Endothelial cell of umbilical vein (primary cell): ENCODE measurements around the gene MLEC. TPM values are rescaled to one million over a fixed set of nuclear protein-coding genes. Genes with fewer than 3 reads are reported as not detected.

Source experiments
- BruUV-seq: library from RNA; stranded (reverse); fragments of 400-500 nt; replicated peaks from 2 replicates; lab custom pipeline; 2021; lab: Mats Ljungman, UMichigan
- CTCF ChIA-PET: fragments of 300-600, 350-600 bp; sonication (Branson Sonifier 250); formaldehyde crosslinking; loops from one replicate; lab custom pipeline; 2021; ENCODE audit warnings: antibody characterized with exemption, inconsistent platforms; lab: Charles Lee
- POLR2A ChIA-PET: fragments of 300-600, 350-600 bp; sonication (Branson Sonifier 250); formaldehyde crosslinking; loops from one replicate; lab custom pipeline; 2021; ENCODE audit warnings: antibody characterized with exemption, inconsistent platforms; lab: Charles Lee
- DNase-seq: peaks from one replicate; pipeline ENCODE4 v3.0.0-alpha.2; 2011; ENCODE audit warnings: low read depth, low spot score
- FAIRE-seq: peaks from 2 replicates; lab custom pipeline; 2011; peaks lifted over from hg19 to GRCh38; lab: Jason Lieb, UNC
- H2AFZ ChIP-seq: 2 replicates; pipeline ENCODE4 v1.6.0; 2012; ENCODE audit warnings: low read depth, low read length, control low read depth, inconsistent platforms
- H3K27ac ChIP-seq: 2 replicates; pipeline ENCODE4 v1.5.1; 2011; ENCODE audit warnings: low read depth, mild to moderate bottlenecking, control low read depth, low read length, moderate library complexity; ENCODE audit not compliant: insufficient read depth
- H3K27me3 ChIP-seq, 2 experiments: 2 replicates each; pipeline versions ENCODE4 v1.6.0 to v1.6.1; 2011; ENCODE audit warnings: low read length in 2 of 2, mixed read lengths in 1 of 2; ENCODE audit not compliant: control insufficient read depth in 2 of 2, insufficient read depth in 2 of 2
- H3K36me3 ChIP-seq, 2 experiments: 2 replicates in 1 of 2; 3 replicates in 1 of 2; pipeline ENCODE4 v1.5.1; 2011; ENCODE audit warnings: low read length in 2 of 2, mild to moderate bottlenecking in 1 of 2, moderate library complexity in 1 of 2; ENCODE audit not compliant: control insufficient read depth in 2 of 2, insufficient read depth in 2 of 2; ENCODE audit errors: extremely low read depth in 1 of 2
- H3K4me1 ChIP-seq: 3 replicates; pipeline ENCODE4 v1.5.1; 2011; ENCODE audit warnings: mild to moderate bottlenecking, low read length; ENCODE audit not compliant: control insufficient read depth, insufficient read depth; ENCODE audit errors: extremely low read depth
- H3K4me2 ChIP-seq: 2 replicates; pipeline ENCODE4 v1.6.1; 2011; ENCODE audit warnings: low read length, control low read depth, mixed read lengths; ENCODE audit not compliant: insufficient read depth
- H3K4me3 ChIP-seq, 3 experiments: fragments of 200-600 bp in 1 of 3; sonication (generic), shearing (Covaris generic) in 1 of 3; replicated peaks in 1 of 3; 2 replicates each; pipeline ENCODE4 v1.5.1; 2011 to 2016; ENCODE audit warnings: control low read depth in 3 of 3, low read length in 3 of 3, mild to moderate bottlenecking in 2 of 3, inconsistent platforms in 1 of 3, low read depth in 1 of 3, moderate library complexity in 1 of 3; ENCODE audit not compliant: insufficient read depth in 1 of 3
- H3K79me2 ChIP-seq: 2 replicates; pipeline ENCODE4 v1.6.0; 2012; ENCODE audit warnings: low read length, inconsistent platforms; ENCODE audit not compliant: control insufficient read depth, insufficient read depth
- H3K9ac ChIP-seq: replicated peaks from 2 replicates; pipeline ENCODE3; 2011; ENCODE audit warnings: low read length, control low read depth; ENCODE audit not compliant: insufficient read depth; ENCODE audit errors: extremely low read depth
- H3K9me1 ChIP-seq: replicated peaks from 3 replicates; pipeline ENCODE4 v1.6.0; 2011; ENCODE audit warnings: mild to moderate bottlenecking, low read length; ENCODE audit not compliant: control insufficient read depth, insufficient read depth; ENCODE audit errors: extremely low read depth
- H3K9me3 ChIP-seq: replicated peaks from 2 replicates; pipeline ENCODE4 v1.5.1; 2012; ENCODE audit warnings: low read length, inconsistent platforms; ENCODE audit not compliant: control insufficient read depth, insufficient read depth
- H4K20me1 ChIP-seq: replicated peaks from 2 replicates; pipeline ENCODE3; 2011; ENCODE audit warnings: mild to moderate bottlenecking, low read length; ENCODE audit not compliant: control insufficient read depth, insufficient read depth; ENCODE audit errors: extremely low read depth
- EZH2 ChIP-seq: IDR thresholded peaks from 2 replicates; pipeline ENCODE4 v1.6.1; 2012; ENCODE audit warnings: borderline replicate concordance, low read depth, mild to moderate bottlenecking, moderate library complexity, low read length, inconsistent platforms; ENCODE audit not compliant: severe bottlenecking
- FOS ChIP-seq: IDR thresholded peaks from 2 replicates; pipeline ENCODE4 v1.6.1; 2011; ENCODE audit warnings: mild to moderate bottlenecking, low read length, moderate library complexity, borderline replicate concordance; ENCODE audit not compliant: insufficient read depth
- GATA2 ChIP-seq: IDR thresholded peaks from 2 replicates; pipeline ENCODE4 v1.7.0; 2011; ENCODE audit warnings: low read depth, mild to moderate bottlenecking, moderate library complexity, mixed read lengths, low read length; ENCODE audit not compliant: insufficient read length, insufficient read depth
- JUN ChIP-seq: IDR thresholded peaks from 2 replicates; pipeline ENCODE4 v1.6.1; 2011; ENCODE audit warnings: borderline replicate concordance, low read depth; ENCODE audit not compliant: insufficient read length, insufficient read depth
- MYC ChIP-seq: IDR thresholded peaks from one replicate; pipeline ENCODE4 v1.6.1; 2011; ENCODE audit warnings: mild to moderate bottlenecking, low read depth, low read length
- POLR2A ChIP-seq: IDR thresholded peaks from 2 replicates; pipeline ENCODE4 v1.6.1; 2012; ENCODE audit warnings: low read depth, mild to moderate bottlenecking, control low read depth, low read length
- POLR2AphosphoS5 ChIP-seq: IDR thresholded peaks from 2 replicates; pipeline ENCODE4 v1.6.1; 2012; ENCODE audit warnings: low read depth, mild to moderate bottlenecking, control low read depth, low read length, moderate library complexity; ENCODE audit not compliant: insufficient read depth
- dilution Hi-C: fragments of 300-500 bp; cut with MboI; formaldehyde crosslinking; loops from one replicate; pipeline ENCODE4 v1.15.0; 2019; ENCODE audit warnings: low sequenced_read_pairs; ENCODE audit not compliant: extremely low pct_ligation_motif_present
- intact Hi-C: fragments of 100-400 bp; cut with micrococcal nuclease; formaldehyde crosslinking; loops from one replicate; pipeline ENCODE4 v1.10.0; 2022
- polyA plus RNA-seq, 4 experiments: library from polyadenylated mRNA; depleted of rRNA in 3 of 4; stranded (reverse) in 3 of 4; unstranded in 1 of 4; fragments of >200 nt; gene quantifications; 2 replicates each; pipeline versions ENCODE4 v1.2.1 to v1.2.3, GENCODE V29; 2011 to 2012; ENCODE audit warnings: missing spikeins in 1 of 4
- total RNA-seq: library from RNA; stranded (reverse); gene quantifications from 2 replicates; pipeline ENCODE4 v1.2.3, GENCODE V29; 2021
- TF ChIP-seq, protein P1 (sequence below), 2 donors: IDR thresholded peaks; 1 replicate in 1 of 2; 2 replicates in 1 of 2; pipeline ENCODE4 v1.5.1; 2011; ENCODE audit warnings: low read length in 2 of 2, mild to moderate bottlenecking in 2 of 2, moderate library complexity in 2 of 2, control low read depth in 1 of 2, inconsistent platforms in 1 of 2, low read depth in 1 of 2; ENCODE audit not compliant: insufficient read depth in 1 of 2; ENCODE audit errors: extremely low read depth in 1 of 2
- TF ChIP-seq, protein P2 (sequence below): IDR thresholded peaks from 2 replicates; pipeline ENCODE4 v1.6.1; 2011; ENCODE audit not compliant: insufficient read depth, insufficient read length

The MLEC gene
- total and polyA plus RNA-seq, 2 donors (not counting 3 experiments of a cell fraction or from before 2014, with no cell fraction given): 28.4 to 144 TPM

DNA sequence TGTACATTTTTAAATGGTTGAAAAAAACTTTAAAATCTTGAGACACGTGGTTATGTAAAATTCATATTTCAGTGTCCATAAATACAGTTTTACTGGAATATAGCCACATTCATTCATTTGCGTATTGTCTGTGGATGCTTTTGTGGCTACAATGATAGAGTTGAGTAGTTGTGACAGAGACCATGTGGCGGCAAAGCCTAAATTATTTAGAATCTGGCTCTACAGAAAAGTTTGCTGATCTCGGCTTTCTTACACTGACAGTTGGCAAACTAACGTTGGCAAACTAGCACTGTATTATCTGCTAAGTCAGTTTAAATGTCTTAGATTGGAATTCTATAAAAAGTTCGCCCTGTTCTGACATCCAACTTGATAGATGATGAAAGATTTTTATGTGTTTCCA lies 25.7 kb downstream of the MLEC start:
- Histone ChIP-seq H4K20me1 (no peaks in the 10 kb centered on the region), H3K9ac (no peak overlapping the region), H3K9me1 (no peaks in the 10 kb centered on the region), H3K27ac (no peak overlapping the region), H3K79me2 (peaks cover 18% of the 10 kb centered on the region), H3K4me2 (no peak overlapping the region), H3K4me3 (no peak overlapping the region), H3K36me3 (peaks cover 13 to 16% of the 10 kb centered on the region in 2 experiments), H3K27me3 (no peaks in the 10 kb centered on the region), H2AFZ (no peak overlapping the region), H3K4me1 (peaks cover 13% of the 10 kb centered on the region), H3K9me3 (no peaks in the 10 kb centered on the region)
- dilution Hi-C loops: no loop called here
- ChIA-PET POLR2A (no interaction called here), CTCF (interaction anchor here (5.5 kb wide), 1 partner anchor 64 kb away, joined by 63 read pairs; no protein-coding TSS in a partner anchor)
- no peak for TF ChIP-seq FOS
- TF ChIP-seq MYC: no peak
- no peak for TF ChIP-seq EZH2
- TF ChIP-seq, protein P1, sequence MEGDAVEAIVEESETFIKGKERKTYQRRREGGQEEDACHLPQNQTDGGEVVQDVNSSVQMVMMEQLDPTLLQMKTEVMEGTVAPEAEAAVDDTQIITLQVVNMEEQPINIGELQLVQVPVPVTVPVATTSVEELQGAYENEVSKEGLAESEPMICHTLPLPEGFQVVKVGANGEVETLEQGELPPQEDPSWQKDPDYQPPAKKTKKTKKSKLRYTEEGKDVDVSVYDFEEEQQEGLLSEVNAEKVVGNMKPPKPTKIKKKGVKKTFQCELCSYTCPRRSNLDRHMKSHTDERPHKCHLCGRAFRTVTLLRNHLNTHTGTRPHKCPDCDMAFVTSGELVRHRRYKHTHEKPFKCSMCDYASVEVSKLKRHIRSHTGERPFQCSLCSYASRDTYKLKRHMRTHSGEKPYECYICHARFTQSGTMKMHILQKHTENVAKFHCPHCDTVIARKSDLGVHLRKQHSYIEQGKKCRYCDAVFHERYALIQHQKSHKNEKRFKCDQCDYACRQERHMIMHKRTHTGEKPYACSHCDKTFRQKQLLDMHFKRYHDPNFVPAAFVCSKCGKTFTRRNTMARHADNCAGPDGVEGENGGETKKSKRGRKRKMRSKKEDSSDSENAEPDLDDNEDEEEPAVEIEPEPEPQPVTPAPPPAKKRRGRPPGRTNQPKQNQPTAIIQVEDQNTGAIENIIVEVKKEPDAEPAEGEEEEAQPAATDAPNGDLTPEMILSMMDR (IDR thresholded peaks at IDR 0.05; ENCODE audit: extremely low read depth in 1 of 2, insufficient read depth in 1 of 2, low read depth in 1 of 2, low read length in 2 of 2): no peak
- TF ChIP-seq, protein P2, sequence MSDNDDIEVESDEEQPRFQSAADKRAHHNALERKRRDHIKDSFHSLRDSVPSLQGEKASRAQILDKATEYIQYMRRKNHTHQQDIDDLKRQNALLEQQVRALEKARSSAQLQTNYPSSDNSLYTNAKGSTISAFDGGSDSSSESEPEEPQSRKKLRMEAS: no peak
- TF ChIP-seq JUN: no peak
- no peak for TF ChIP-seq POLR2A
- no peak for TF ChIP-seq GATA2
- TF ChIP-seq POLR2AphosphoS5: no peak
- BruUV-seq: no TSS peak
- DNase-seq (no peak), FAIRE-seq (no peak)
- intact Hi-C loops: no loop called here
